Right hindlimb (tissue), 1 donor: ENCODE measurements around the gene CTBP2.

Experiments
- DNase-seq: peaks from one replicate; pipeline ENCODE4 v3.0.0-alpha.2; 2018

Gene CTBP2

DNA sequence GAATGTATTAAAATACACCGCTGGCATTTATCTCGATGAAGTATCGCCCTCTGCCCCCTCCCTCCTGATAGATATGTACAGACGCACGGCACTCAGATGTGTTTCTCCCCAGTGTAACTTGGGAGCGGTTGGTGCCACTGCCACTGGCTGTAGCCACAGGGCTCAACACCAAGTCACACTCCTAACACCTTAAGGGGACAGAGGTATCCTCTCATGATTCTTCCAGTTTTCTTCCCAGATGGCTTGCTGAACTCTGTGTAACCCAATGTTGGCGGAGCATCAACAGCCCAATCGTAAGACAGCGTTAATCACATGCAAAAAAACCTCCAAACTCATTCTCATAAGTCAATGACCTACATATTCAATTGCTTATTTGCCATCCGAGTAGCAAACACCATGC lies 35.5 kb downstream of the CTBP2 start:
- no peak for DNase-seq

DNA sequence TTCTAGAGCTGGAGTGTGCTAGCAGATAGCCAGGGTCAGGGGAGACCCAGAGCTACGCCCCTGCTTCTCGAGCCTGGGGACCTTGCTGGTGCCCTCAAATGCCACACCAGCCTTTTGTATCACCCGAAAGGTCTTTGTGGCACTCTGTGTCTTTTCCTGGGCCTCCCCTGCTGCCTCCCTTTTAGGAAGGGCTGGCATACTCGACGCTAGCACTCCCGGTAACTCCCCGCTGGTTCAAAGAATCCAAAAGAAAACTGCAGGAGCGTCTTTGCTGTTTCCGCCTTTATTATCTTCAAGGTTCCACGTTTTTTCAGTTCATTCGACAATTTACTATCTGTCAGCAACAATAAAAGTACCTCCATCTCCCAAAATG lies 36.3 kb downstream of the CTBP2 start:
- no peak for DNase-seq

DNA sequence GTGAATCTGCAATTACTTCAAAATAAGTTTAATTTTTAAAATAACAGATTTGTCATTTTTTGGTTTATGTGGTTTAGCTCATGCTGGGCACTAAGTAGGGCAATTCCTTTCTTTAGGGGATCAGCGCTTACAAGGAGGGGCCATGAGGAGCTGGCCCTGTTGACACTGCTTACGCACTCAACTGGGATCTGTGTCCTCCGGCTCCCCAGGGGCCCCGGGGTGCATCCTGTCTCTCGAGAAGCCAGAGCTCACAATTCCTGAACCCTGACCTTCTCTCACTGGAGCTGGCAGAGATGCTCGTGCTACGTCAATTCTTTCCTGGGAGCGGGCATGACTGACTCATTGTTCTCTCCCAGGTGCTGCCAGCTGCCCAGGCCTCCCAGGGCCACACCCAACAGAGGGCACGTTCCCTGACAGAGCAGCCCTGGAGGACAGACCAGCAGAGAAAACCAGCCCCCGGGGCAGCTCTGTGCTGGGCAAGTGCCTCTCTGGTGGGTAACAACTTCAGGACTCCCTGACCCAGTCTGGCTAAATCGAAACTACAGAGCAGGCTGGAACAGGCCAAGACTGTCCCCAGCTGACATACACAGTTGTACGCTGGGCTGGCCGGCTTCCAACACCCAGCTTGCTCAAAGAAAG lies 36.8 kb downstream of the CTBP2 start:
- DNase-seq: peak; percentile 74

DNA sequence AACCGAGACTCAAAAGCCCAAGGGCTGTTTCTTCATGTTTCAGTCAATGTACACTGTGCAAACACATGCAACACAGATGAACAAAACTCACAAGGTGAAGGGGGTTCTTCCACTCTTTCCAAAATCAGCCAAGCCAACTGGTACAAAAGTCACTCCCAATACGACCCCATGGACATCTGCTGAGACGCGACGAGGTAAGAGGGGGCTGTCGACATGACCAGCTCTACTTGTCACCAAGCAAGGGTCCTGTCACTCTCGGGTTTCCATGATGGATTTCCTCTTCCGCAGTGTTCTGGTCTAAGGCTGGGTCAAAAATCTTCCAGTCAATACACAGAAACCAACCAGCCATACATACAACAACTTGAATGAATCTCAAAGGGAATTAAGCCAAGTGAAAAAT lies 37.8 kb downstream of the CTBP2 start:
- DNase-seq: no peak

DNA sequence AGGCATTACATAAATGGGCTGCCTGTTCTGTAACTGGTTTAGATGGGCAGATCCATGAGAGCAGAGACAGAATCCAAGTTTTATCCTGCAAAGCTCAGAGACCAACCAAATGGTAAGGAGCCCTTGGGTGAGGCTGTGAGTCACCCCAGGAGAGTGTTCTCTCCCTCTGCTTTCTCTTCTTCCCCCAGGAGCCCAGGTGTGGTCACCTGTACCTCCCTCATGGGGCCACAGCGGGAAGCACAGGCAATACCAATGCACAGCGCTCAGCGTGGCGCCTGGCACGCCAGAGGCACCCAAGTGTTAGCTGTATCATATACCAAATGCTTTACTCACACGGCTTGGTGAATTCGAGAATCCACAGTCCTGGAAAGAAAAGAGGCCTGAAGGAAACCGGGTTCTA lies 39.4 kb downstream of the CTBP2 start:
- no peak for DNase-seq

DNA sequence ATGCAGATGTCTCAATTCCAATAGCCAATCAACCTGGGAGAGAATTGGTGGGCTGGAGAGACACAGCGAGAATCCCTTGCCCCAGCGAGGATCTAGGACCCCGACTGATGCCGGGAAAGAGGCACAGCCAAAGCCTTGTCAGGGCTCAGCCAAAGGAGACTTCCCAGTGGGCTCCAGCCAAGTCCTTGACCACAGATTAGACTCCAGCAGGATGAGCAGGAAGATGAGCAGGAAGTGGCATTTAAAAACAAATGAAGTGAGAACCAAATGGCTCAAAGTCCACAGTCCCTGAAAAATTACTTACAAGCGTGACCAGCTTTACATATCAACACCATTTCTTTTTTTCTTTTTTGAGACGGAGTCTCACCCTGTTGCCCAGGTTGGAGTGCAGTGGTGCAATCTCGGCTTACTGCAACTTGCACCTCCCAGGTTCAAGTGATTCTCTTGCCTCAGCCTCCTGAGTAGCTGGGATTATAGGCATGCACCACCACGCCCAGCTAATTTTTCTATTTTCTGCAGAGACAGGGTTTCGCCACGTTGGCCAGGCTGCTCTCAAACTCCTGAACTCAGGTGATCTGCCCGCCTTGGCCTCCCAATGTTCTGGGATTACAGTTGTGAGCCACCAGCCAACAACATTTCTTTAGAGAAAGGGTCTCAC lies 40.2 kb downstream of the CTBP2 start:
- DNase-seq: no peak

DNA sequence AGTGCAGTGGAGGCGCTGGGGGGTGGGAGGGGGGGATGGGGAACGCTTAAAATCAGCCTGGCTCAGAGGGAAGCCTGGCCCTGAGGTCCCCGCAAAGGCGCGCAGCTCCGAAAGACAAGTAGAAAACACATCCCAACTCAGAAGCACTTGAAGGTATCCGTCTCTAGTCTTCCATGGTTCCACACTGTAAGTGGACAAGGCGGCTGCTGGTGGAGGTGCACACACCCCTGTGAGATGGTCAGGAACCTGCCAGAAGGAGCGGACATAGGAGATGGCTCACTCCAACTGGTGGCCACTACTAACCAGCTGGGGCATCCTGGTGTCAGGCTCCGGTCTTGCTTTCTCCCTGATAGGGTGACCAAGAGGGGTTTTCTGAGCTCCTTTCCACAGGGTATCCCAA lies 41.7 kb downstream of the CTBP2 start:
- no peak for DNase-seq

DNA sequence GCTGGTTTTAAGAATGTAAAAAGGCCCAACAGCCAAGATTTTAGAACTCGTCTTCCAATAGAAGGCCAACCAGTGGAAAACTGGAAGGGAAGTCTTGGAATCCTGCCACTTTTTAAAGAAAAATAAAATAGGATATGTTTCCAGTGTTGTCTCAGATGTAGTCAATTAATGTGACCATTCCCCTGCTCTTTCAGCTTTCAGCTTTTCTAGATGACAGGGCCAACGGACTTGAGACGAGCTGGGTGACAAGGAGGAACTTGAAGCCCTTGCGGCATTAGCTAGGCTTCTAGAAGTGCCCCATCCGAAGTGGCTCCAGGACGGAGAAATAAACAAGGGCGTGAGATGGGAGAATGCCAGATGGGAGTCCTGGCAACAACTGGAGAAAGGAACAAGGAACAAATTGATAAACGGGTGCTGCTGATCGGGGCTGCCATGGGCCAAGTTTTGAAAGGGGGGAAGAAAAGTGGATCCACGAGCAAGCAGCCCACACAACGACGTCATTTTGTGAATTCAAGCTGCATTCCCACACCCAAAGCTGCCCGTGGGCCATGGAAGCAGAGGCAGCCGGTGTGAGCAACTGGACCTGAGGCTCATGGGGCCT lies 42.3 kb downstream of the CTBP2 start:
- DNase-seq: peak; percentile 69

DNA sequence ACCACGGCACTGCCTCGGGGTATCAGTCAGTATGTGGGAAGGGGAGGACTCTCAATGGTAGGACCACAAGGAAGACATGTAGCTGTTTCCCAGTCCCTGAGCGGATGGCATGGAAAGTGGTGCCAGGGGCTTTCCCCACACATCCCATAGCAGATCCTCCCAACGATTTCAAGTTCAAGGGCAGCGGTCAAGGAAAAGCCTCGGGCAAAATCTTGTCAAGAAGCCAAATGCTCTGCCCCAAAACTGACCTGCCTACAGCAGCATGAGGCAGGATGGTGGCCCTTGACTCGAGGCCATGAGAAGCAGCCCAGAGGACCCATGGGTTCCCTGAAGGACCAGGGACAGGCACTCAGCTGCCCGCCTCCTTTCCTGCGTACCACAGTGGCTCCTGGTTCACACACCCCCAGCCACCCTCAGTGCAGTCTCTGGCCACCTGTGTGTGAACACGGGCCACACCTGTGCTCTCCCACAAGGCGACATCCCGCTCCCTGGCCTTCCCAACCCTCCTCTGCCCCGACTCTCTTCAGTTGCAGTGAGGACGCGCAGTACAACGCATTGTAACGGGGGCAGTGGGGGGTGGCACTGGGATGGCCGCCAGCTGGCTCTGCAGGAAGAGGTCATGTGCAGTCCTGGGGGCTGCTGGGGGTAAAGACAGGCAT lies 43.6 kb downstream of the CTBP2 start:
- no peak for DNase-seq

DNA sequence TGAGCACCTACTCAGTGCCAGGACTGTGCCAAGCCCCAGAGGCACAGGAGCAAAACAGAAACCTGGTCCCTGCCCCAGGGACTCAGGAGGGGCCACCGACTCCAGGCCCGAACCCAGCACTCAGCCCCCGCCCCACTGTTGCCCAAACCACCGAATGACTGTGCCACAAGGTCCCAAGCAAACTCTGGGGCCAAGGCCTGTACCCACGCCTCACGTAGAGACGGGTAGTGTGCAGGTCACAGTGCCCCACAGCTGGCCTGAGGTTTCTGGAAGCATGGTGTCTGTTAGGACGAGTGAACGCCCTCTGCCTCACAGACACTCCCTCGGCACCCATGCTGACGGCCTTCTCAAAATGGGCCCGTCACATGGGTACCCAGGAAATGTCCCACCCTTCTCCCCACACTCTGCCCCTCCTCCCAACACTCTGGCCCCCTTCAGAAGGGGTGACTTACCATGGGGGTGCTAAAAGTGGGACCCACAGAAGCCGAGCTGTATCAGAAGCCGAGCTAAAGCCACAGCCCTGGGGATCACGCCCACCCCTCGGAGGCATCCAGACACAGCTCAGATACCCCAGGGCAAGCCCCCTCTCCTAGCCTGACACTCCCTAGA lies 44.2 kb downstream of the CTBP2 start:
- no peak for DNase-seq

DNA sequence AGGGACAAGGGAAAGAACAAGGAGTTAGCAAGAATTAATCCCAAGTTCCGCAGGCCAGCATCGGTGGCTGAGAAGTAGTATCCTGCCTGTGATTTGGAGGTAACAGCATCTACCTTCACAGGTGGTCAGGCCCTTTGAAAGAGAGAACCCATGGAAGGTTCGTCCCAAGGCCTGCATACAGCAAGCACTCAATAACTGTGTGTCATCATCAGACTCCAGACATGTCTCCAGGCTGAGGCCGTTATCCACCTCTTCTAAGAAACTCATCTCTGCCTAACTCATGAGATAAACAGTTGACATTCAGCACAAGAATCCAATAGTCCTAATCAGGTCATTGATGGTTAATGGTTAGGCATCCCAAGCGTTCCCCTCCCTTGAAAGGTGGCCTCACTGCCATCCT lies 45.0 kb downstream of the CTBP2 start:
- no peak for DNase-seq

DNA sequence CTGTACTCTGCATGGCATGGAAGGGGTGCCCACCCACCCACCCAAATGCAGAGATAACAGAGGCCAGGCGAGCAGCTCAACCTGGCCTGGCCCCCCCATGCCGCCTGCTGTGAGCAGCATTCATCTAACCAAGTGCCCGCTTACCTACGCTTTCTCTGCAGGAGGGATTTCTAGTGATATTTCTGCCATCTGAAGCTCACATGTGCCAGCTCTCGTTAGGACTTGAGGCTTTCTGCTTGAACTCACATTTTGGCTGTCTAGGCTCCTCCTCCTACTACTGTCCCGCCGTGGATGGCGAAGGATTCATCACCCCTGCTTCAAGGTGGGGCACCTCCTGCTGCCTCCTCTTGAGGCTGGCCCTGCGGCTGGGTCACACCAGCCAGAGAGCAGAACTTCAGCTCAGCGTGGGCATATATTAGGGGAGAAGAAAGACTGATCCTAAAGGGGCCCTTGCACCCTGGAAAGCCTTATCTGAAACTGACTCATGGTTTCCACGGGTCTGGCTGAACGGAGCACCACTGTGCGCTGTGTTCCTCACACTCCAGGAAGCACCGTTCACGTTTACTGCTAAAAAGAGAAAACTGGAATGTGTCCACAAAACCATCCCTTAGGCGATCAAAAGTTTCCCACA lies 45.5 kb downstream of the CTBP2 start:
- DNase-seq: no peak

DNA sequence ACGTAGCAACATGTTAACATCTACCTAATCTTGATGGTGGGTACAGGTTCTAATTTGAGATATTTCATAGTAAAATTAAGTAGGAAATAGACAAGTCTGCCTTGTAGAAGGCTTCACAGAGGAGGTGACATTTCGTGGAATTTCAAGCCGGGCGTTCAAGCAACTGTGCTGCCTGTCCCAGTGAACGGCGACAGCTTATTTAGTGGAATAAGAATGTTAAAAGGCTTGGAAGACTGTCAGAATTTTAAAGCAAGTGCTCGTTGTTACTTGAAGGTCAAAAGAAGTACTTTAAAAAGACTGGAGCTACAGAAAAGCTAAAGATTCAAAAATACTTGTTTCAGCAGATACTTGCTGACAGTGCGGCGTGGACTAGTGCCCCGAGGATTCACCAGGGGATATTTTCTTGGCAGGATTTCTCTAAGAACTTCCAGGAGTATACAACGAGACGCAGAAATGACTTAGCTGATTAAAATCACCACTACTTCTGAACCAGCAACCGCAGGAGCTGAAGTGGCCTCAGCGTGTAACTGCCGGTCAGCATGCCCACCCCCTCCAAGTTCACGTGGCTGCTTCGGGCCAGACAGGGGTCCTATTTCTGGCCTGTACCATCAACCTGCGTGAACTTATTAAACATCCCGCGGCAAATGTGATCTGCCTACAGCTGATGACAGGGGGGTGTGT lies 46.5 kb downstream of the CTBP2 start:
- peak; percentile 81 for DNase-seq

DNA sequence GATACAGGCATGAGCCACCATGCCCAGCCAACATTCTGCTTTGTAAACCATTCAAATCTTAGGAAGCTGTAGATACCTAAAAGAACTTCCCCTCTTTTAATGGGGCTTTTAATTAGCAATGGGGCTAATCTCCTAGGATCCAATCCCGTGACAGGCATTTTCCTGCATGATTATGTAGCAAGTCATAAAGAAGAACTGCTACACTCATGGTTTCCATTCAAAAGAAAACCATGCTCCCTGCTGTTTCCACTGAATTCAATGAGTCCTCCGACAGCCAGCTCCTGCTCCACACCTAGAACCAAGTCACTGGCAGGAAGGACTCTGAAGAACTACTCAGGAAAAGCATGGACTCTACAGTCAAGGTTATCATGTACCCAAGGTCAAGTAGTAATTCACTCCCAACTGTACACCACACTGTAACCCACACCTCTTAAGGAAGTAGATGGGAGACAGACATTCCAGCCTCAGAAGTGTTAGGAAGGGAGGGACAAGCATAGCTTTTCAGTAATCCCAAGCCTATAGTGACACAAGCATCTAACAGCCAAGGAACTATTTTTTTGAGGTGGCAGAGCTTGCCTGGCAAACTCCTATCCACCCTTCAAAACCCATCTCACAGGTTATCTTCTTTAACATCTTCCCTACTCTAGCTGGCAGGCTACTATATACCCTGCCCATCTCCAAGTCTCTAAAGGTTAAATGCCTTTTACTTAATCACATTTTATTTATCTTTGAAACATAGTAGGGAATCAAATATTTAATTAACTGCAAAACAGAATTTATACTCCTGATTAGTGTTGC lies 47.5 kb downstream of the CTBP2 start:
- no peak for DNase-seq

DNA sequence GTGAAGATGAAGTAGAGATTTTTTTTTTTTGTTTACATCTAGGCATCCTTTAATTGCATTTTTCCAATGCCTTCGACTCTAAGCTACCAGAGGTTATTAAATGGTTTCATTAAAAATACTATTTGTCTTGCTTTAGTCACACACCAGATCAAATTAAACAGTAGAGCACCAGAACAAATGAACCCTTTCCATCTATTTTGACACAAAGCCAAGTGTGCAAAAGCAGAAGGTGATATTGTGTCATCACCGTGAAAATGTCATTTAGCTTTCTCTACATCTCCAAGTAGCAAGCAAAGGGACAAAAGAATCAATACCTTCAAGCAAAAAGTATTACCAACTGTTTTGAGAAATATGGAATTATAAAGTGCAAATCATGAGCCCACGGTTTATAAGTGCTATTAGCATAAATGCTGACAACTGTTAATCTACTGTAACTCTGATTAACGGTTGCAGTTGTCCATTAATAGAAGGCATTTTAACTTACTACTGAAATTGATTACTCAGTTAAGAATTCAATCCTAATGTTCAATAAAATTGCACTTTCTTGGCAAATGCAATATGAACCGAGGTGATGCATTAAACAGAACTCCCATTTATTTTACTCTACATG lies 49.1 kb downstream of the CTBP2 start:
- DNase-seq: no peak

DNA sequence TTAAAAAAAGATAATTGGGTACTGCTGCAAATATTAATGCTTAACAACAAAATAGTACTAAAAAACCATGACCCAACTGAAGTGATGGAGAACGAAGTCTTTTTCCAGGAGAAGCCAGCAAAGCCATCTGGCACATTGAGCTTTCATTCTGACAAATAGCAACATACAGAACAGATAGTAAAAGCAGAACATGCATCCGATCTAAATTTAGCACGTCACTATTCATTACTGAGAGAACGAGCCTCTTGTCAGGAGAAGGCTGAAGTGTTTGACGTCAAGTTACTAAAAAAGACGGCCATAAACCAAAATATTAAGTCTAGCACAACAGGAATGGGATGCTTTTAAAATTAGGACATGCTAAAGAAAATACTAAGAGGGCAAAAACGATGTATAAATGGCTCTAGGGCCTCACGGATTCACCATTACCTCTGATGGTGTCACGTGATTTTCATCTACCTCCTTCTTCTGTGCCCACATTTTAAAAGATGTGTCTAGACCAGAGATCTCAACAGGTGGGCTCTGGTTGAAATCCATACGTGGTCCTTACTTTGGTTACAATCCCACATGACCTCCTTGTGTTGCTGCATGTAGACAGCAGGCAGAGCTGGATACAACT lies 52.3 kb downstream of the CTBP2 start:
- DNase-seq: no peak

DNA sequence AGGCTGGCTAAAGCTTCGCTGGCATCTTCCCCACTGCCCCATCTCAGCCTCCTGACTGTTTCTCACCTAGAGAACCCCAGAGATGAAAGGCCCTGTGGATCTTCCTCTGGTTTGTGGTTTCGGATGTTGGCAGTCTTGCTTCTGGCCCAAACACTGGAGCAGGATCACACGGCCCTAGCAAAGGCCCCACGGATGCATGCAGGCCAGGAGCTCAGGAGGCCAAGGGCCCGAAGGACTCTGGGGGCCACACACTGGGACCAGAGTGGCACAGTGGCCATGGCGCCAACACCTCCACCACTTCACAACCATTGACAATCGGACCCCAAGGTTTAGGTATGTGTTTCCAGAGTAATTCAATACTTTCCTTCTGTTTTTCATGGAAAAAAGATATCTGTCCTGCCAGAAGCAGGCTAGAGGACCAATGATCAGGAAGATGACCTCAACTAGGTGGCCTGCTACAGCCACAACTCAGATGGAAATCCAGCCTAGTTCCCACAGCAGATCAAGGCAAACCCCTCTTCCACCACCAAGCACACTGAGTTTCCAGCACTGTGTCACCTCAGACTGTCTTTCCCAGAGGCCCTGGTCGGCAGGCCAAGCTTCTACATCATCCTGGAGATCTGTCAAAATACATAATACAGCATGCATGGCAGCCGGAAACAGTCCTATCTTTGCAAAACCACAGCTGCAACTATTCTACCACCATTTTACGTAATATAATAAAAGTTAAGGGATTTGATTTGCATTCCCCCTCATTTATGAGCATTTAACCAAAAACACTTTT lies 53.0 kb downstream of the CTBP2 start:
- DNase-seq: no peak

DNA sequence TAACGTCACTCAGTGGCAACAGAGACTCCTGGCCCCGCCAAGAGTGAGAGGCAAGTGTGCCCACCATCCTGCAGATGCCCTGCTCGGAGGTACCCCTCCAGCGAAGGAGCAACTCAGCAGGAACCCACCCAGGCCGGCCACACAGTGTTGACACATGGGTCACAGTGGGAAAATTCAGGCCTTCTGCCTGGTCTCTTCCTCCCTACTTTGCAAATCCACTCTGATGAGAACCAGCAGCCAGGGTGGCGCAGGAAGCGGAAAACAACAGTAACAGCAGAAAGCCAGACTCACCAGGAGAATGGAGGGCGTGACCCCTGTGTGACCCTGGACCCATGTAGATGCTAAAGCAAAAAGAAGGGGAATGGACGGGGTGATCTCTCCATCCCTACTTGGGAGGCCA lies 53.8 kb downstream of the CTBP2 start:
- DNase-seq: no peak

DNA sequence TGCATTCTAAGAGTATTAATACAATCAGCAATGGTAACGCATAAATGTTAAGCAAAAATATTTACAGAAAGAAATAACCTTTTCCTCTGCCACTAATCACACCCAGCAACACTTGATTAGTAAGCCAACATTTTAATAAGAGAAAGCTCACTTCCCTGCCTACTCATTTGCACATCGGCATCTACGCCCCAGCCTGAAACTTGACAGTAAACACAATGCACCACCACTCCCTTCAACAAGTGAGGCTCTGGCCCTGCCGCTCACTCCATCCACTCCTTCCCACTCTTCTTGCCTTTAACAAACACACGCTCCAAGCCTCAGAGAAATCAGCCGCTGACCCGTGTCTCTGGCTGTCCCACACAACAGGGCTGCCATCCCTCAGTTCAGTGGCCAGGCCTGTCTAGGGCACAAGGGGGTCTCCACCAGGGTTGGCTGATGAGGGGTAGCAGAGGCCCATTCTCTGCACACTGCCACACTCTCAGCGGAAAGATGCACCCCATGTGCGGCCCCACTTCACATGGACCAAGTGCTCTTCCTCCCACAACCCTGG lies 54.6 kb downstream of the CTBP2 start:
- DNase-seq: no peak

DNA sequence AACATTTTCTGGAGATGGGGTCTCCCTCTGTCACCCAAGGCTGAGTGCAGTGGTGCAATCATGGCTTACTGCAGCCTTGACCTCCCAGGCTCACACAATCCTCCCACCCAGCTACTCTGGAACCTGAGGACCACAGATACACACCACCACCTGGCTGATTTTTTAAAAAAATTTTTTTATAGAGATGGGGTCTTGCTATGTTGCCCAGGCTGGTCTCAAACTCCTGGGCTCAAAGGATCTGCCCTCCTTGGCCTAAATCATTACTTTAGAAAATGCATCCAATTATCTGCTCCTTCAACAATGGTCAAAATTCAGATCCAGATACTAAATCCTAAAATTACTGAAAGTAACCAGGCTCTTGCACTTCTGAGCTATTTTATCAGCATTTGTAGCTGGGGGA lies 55.2 kb downstream of the CTBP2 start:
- DNase-seq: no peak
